Activated T-helper 1 cell treated with anti-CD3 and anti-CD28 coated beads, Interleukin-12 subunit alpha, Interleukin-12 subunit beta, Interleukin-2, Interleukin-4 antibody, amounts not matched to agents 30 ng/mL and 10 ng/mL and 1 ng/mL, durations not matched to agents 14 hours and 24 hours and 36 hours (primary cell): ENCODE results near the gene TSPAN5. TPM values are rescaled to one million over a fixed set of nuclear protein-coding genes. Genes with fewer than 3 reads are reported as not detected.

Source experiments
- DNase-seq: peaks from one replicate; pipeline ENCODE4 v3.0.0; 2021; ENCODE audit warnings: low spot score
- H3K27ac Mint-ChIP-seq: one replicate; pipeline ENCODE4 v1.8.0; 2021; ENCODE audit warnings: mild to moderate bottlenecking, mixed read lengths
- H3K27me3 Mint-ChIP-seq: one replicate; pipeline ENCODE4 v1.8.0; 2022; ENCODE audit warnings: mild to moderate bottlenecking, moderate library complexity, mixed read lengths; ENCODE audit not compliant: insufficient read depth
- H3K36me3 Mint-ChIP-seq: one replicate; pipeline ENCODE4 v1.8.0; 2021; ENCODE audit warnings: low read depth, mixed read lengths
- H3K4me1 Mint-ChIP-seq: one replicate; pipeline ENCODE4 v1.8.0; 2021; ENCODE audit warnings: low read depth, mixed read lengths
- H3K4me3 Mint-ChIP-seq: one replicate; pipeline ENCODE4 v1.8.0; 2021; ENCODE audit warnings: mild to moderate bottlenecking, moderate library complexity, mixed read lengths
- H3K9me3 Mint-ChIP-seq: one replicate; pipeline ENCODE4 v1.8.0; 2021; ENCODE audit warnings: mixed read lengths
- intact Hi-C: fragments of 100-400 bp; cut with micrococcal nuclease; formaldehyde crosslinking; loops from one replicate; pipeline ENCODE4 v1.15.1; 2024
- total RNA-seq: library from RNA; stranded (reverse); gene quantifications from 2 replicates; pipeline ENCODE4 v1.2.3, GENCODE V29; 2022

TSPAN5 gene
- total RNA-seq, 1 donor from 2014 or later, result 34.1 TPM

GRCh38 chr4:98620087-98620784 lies 38.2 kb downstream of the TSPAN5 start:
- Mint-ChIP-seq H3K27me3 (no peaks in the 10 kb centered on the region), H3K4me3 (no peak overlapping the region), H3K9me3 (no peaks in the 10 kb centered on the region), H3K27ac (no peak overlapping the region), H3K4me1 (peaks cover 55% of the 10 kb centered on the region), H3K36me3 (peaks cover 8% of the 10 kb centered on the region)
- intact Hi-C loops, result no loop called here
- DNase-seq, result no peak

GRCh38 chr4:98619180-98619579 lies 39.2 kb downstream of the TSPAN5 start:
- H3K27ac Mint-ChIP-seq, result no peak overlapping the region
- H3K36me3 Mint-ChIP-seq, result peaks cover 8% of the 10 kb centered on the region
- no peaks in the 10 kb centered on the region for H3K9me3 Mint-ChIP-seq
- intact Hi-C loops, result no loop called here
- peaks cover 44% of the 10 kb centered on the region for H3K4me1 Mint-ChIP-seq
- no peak overlapping the region for H3K4me3 Mint-ChIP-seq
- DNase-seq, result no peak
- no peaks in the 10 kb centered on the region for H3K27me3 Mint-ChIP-seq

- DNase-seq, result no peak
- Mint-ChIP-seq H3K9me3 (no peaks in the 10 kb centered on the region), H3K4me1 (peaks cover 45% of the 10 kb centered on the region), H3K27ac (no peak overlapping the region), H3K36me3 (peaks cover 8% of the 10 kb centered on the region), H3K27me3 (no peaks in the 10 kb centered on the region), H3K4me3 (no peak overlapping the region)
- intact Hi-C loops, result no loop called here
These were observed 39.7 kb downstream of the TSPAN5 start for GRCh38 chr4:98618680-98619079.

- H3K9me3 Mint-ChIP-seq, result no peaks in the 10 kb centered on the region
- intact Hi-C loops, result no loop called here
- H3K4me1 Mint-ChIP-seq, result peaks cover 54% of the 10 kb centered on the region
- peaks cover 6% of the 10 kb centered on the region for H3K36me3 Mint-ChIP-seq
- no peak overlapping the region for H3K27ac Mint-ChIP-seq
- no peaks in the 10 kb centered on the region for H3K27me3 Mint-ChIP-seq
- H3K4me3 Mint-ChIP-seq, result no peak overlapping the region
- DNase-seq, result no peak
These were observed 40.9 kb downstream of the TSPAN5 start for GRCh38 chr4:98617358-98618047.

GRCh38 chr4:98615991-98616390 lies 42.4 kb downstream of the TSPAN5 start:
- peaks cover 5% of the 10 kb centered on the region for H3K36me3 Mint-ChIP-seq
- no peak overlapping the region for H3K4me3 Mint-ChIP-seq
- H3K4me1 Mint-ChIP-seq, result peaks cover 53% of the 10 kb centered on the region
- no peaks in the 10 kb centered on the region for H3K27me3 Mint-ChIP-seq
- no peak for DNase-seq
- H3K27ac Mint-ChIP-seq, result no peak overlapping the region
- intact Hi-C loops, result no loop called here
- no peaks in the 10 kb centered on the region for H3K9me3 Mint-ChIP-seq

- intact Hi-C loops, result no loop called here
- no peak for DNase-seq
- H3K4me1 Mint-ChIP-seq, result peaks cover 57% of the 10 kb centered on the region
- no peaks in the 10 kb centered on the region for H3K27me3 Mint-ChIP-seq
- no peak overlapping the region for H3K27ac Mint-ChIP-seq
- no peaks in the 10 kb centered on the region for H3K9me3 Mint-ChIP-seq
- no peak overlapping the region for H3K4me3 Mint-ChIP-seq
- H3K36me3 Mint-ChIP-seq, result peaks cover 3% of the 10 kb centered on the region
These were observed 43.7 kb downstream of the TSPAN5 start for GRCh38 chr4:98614662-98615061.

GRCh38 chr4:98614094-98614493 lies 44.3 kb downstream of the TSPAN5 start:
- Mint-ChIP-seq H3K4me3 (no peak overlapping the region), H3K9me3 (no peaks in the 10 kb centered on the region), H3K4me1 (peaks cover 59% of the 10 kb centered on the region), H3K36me3 (no peaks in the 10 kb centered on the region), H3K27ac (no peak overlapping the region), H3K27me3 (no peaks in the 10 kb centered on the region)
- no peak for DNase-seq
- intact Hi-C loops, result no loop called here

GRCh38 chr4:98613453-98614075 lies 44.8 kb downstream of the TSPAN5 start:
- intact Hi-C loops, result no loop called here
- no peak overlapping the region for H3K4me3 Mint-ChIP-seq
- no peak overlapping the region for H3K27ac Mint-ChIP-seq
- no peak for DNase-seq
- no peaks in the 10 kb centered on the region for H3K27me3 Mint-ChIP-seq
- H3K36me3 Mint-ChIP-seq, result no peaks in the 10 kb centered on the region
- H3K4me1 Mint-ChIP-seq, result peaks cover 62% of the 10 kb centered on the region
- H3K9me3 Mint-ChIP-seq, result no peaks in the 10 kb centered on the region

GRCh38 chr4:98612318-98613250 lies 45.8 kb downstream of the TSPAN5 start:
- H3K27ac Mint-ChIP-seq, result no peak overlapping the region
- intact Hi-C loops, result no loop called here
- no peaks in the 10 kb centered on the region for H3K36me3 Mint-ChIP-seq
- DNase-seq, result no peak
- no peaks in the 10 kb centered on the region for H3K27me3 Mint-ChIP-seq
- H3K9me3 Mint-ChIP-seq, result no peaks in the 10 kb centered on the region
- H3K4me3 Mint-ChIP-seq, result no peak overlapping the region
- peaks cover 61% of the 10 kb centered on the region for H3K4me1 Mint-ChIP-seq

GRCh38 chr4:98611677-98612317 lies 46.6 kb downstream of the TSPAN5 start:
- Mint-ChIP-seq H3K27ac (no peak overlapping the region), H3K27me3 (no peaks in the 10 kb centered on the region), H3K36me3 (no peaks in the 10 kb centered on the region), H3K4me1 (peaks cover 67% of the 10 kb centered on the region), H3K9me3 (no peaks in the 10 kb centered on the region), H3K4me3 (no peak overlapping the region)
- no peak for DNase-seq
- intact Hi-C loops, result no loop called here

- intact Hi-C loops, result no loop called here
- no peak for DNase-seq
These were observed 47.3 kb downstream of the TSPAN5 start for GRCh38 chr4:98610926-98611676.

GRCh38 chr4:98610431-98610830 lies 48.0 kb downstream of the TSPAN5 start:
- H3K4me1 Mint-ChIP-seq, result peaks cover 72% of the 10 kb centered on the region
- DNase-seq, result no peak
- intact Hi-C loops, result no loop called here
- no peak overlapping the region for H3K27ac Mint-ChIP-seq
- H3K36me3 Mint-ChIP-seq, result peaks cover 2% of the 10 kb centered on the region
- no peaks in the 10 kb centered on the region for H3K27me3 Mint-ChIP-seq
- H3K4me3 Mint-ChIP-seq, result no peak overlapping the region
- H3K9me3 Mint-ChIP-seq, result no peaks in the 10 kb centered on the region

More at GRCh38 chr4:98610926-98611676, 47.3 kb downstream of the TSPAN5 start:
- Mint-ChIP-seq H3K27me3 (no peaks in the 10 kb centered on the region), H3K4me3 (no peak overlapping the region), H3K36me3 (no peaks in the 10 kb centered on the region), H3K27ac (no peak overlapping the region), H3K4me1 (peaks cover 68% of the 10 kb centered on the region), H3K9me3 (no peaks in the 10 kb centered on the region)
